ENCODE data around the gene L3MBTL4. TPM values are rescaled to one million over a fixed set of nuclear protein-coding genes. Genes with fewer than 3 reads are reported as not detected.

The L3MBTL4 gene
- total and polyA plus RNA-seq, 10 donors: 1.1 to 21.0 (median 12.7) TPM

DNA sequence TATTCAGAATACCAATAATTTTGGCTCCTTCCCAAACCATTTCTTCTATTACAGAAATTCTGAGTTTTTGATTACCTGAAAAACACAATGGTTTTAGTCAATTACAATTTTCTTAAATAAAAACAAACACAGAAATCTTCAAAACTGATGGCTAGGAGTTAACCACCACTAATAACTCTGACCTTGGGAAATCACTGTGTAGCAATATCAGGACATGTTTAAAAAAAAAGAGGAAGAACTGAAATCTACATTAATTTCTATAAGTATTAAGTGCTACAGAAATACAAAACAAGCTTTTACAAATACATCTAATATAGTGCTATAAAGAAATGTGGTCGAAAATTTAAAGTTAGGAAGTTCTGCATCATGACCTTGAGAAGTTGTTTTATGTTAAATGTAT is 14.9 kb downstream of the L3MBTL4 start:
- Histone ChIP-seq H3K4me3 (no peak overlapping the region), H3K27ac (no peak overlapping the region), H3K9me3 (no peaks in the 10 kb centered on the region), H3K27me3 (replicated peaks in 1 of 7) (no peaks in the 10 kb centered on the region), H3K36me3 (no peaks in the 10 kb centered on the region), H3K4me1 (peaks cover 0 to 15% (median 0%) of the 10 kb centered on the region in 6 donors)
- no peak for TF ChIP-seq POLR2AphosphoS5 (IDR thresholded peaks at IDR 0.05)
- TF ChIP-seq, protein P1, sequence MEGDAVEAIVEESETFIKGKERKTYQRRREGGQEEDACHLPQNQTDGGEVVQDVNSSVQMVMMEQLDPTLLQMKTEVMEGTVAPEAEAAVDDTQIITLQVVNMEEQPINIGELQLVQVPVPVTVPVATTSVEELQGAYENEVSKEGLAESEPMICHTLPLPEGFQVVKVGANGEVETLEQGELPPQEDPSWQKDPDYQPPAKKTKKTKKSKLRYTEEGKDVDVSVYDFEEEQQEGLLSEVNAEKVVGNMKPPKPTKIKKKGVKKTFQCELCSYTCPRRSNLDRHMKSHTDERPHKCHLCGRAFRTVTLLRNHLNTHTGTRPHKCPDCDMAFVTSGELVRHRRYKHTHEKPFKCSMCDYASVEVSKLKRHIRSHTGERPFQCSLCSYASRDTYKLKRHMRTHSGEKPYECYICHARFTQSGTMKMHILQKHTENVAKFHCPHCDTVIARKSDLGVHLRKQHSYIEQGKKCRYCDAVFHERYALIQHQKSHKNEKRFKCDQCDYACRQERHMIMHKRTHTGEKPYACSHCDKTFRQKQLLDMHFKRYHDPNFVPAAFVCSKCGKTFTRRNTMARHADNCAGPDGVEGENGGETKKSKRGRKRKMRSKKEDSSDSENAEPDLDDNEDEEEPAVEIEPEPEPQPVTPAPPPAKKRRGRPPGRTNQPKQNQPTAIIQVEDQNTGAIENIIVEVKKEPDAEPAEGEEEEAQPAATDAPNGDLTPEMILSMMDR (IDR thresholded peaks at IDR 0.05 in 8 of 11, conservative IDR thresholded peaks at IDR 0.05 in 3 of 11): no peak
- TF ChIP-seq POLR2A (IDR thresholded peaks at IDR 0.05): no peak
- WGBS, 5 donors: 51 to 74% (median 55%) methylated on average over 1 of the region's 1 CpG
- intact Hi-C loops (cut with DNase I; ENCODE audit: low total_unique reads): no loop called here
- no peak for DNase-seq

DNA sequence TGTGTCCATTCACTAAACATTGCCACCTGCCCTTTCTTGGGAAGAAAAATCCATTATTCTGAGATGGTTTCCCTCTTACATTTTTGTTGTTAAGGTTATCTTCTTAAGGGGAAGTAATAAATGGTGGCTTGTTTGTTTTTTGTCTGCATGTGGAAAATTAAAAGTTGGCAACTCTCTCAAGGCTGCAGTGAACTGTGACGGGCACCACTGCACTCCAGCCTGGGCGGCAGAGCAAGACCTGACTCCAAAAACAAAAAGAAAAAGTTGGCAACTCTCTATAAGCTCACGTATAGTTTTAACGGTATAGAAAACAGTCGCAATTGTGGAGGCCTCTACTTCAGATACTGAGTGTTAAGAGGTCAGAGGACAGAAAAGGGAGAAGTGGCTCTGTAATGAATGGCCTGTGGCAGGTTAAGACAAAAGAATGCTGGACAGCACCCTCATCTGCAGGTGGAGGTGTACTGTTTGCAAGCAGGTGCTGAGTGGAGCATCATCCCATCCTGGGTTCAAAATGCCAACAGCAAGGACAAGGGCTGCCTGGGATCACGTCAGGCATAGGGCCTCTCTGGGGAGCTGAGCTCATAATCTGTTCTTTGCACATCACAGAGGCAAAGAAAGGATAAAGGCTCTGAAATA is 16.7 kb downstream of the L3MBTL4 start:
- WGBS, 5 donors: 74 to 79% (median 76%) methylated on average over 6 of the region's 6 CpGs
- TF ChIP-seq, protein P1 (IDR thresholded peaks at IDR 0.05 in 8 of 11, conservative IDR thresholded peaks at IDR 0.05 in 3 of 11): no peak
- TF ChIP-seq POLR2AphosphoS5 (IDR thresholded peaks at IDR 0.05) (no peak), POLR2A (IDR thresholded peaks at IDR 0.05) (no peak)
- no peaks in the 10 kb centered on the region for H3K36me3 ChIP-seq
- DNase-seq: no peak
- intact Hi-C loops (cut with DNase I; ENCODE audit: low total_unique reads): no loop called here
- peaks cover 0 to 14% (median 0%) of the 10 kb centered on the region in 6 donors for H3K4me1 ChIP-seq
- peaks cover 0 to 6% (median 0%) of the 10 kb centered on the region in 8 donors for H3K9me3 ChIP-seq
- H3K4me3 ChIP-seq: no peak overlapping the region
- H3K27me3 ChIP-seq (replicated peaks in 1 of 7): no peaks in the 10 kb centered on the region
- no peak overlapping the region for H3K27ac ChIP-seq

DNA sequence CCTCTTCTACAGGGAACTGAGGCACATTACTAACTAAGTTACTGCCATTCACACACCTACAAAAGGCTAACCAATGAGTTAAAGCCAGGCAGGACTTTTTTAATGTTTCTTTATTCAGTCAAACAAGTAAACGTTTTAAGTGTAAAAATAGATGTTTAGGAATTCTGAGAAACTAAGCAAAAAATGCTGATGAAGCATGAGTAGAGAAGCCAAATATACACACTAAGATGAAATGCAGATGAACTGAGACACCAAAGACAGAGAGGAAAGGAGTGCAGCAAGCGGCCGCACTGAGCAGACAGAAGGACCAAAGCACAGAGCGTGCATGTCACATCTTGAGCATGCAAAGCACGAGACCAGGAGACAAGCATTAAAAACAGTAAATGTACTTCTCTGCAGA is 17.9 kb downstream of the L3MBTL4 start:
- H3K27ac ChIP-seq: no peak overlapping the region
- no peaks in the 10 kb centered on the region for H3K27me3 ChIP-seq (replicated peaks in 1 of 7)
- no peaks in the 10 kb centered on the region for H3K36me3 ChIP-seq
- no peak for TF ChIP-seq POLR2AphosphoS5 (IDR thresholded peaks at IDR 0.05)
- no peak for TF ChIP-seq POLR2A (IDR thresholded peaks at IDR 0.05)
- TF ChIP-seq, protein P1 (IDR thresholded peaks at IDR 0.05 in 8 of 11, conservative IDR thresholded peaks at IDR 0.05 in 3 of 11): no peak
- intact Hi-C loops (cut with DNase I; ENCODE audit: low total_unique reads): no loop called here
- H3K9me3 ChIP-seq: peaks cover 0 to 18% (median 8%) of the 10 kb centered on the region in 8 donors
- peaks cover 0 to 9% (median 0%) of the 10 kb centered on the region in 6 donors for H3K4me1 ChIP-seq
- no peak overlapping the region for H3K4me3 ChIP-seq
- 76 to 83% (median 78%) methylated on average over 5 of the region's 5 CpGs for WGBS, 5 donors
- DNase-seq: no peak

DNA sequence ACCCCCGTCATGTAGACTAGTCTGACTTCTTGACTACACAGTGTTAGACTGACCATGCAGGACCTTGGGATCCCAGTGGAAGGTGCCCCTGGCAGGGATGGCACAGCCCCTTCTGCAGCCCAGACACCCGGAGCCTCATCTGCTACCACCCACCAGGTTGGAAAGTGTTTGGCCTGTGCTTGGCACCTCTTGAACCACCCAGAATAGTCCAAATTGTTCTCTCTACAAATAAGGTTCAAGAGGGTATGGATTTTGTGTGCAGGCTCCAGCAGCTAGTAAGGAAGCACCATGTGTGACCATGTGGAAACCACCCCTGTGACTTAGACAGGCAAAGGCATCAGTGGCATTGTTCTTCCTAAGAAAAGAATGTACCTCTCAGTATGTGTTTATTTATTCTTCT is 18.4 kb downstream of the L3MBTL4 start:
- Histone ChIP-seq H3K27ac (no peak overlapping the region), H3K4me1 (peaks cover 0 to 9% (median 0%) of the 10 kb centered on the region in 6 donors), H3K4me3 (no peak overlapping the region), H3K36me3 (no peaks in the 10 kb centered on the region), H3K27me3 (replicated peaks in 1 of 7) (no peaks in the 10 kb centered on the region), H3K9me3 (peaks cover 2 to 24% (median 13%) of the 10 kb centered on the region in 8 donors)
- 80 to 96% (median 90%) methylated on average over 1 to 2 of the region's 2 CpGs for WGBS, 5 donors
- intact Hi-C loops (cut with DNase I; ENCODE audit: low total_unique reads): no loop called here
- TF ChIP-seq POLR2AphosphoS5 (IDR thresholded peaks at IDR 0.05): no peak
- TF ChIP-seq, protein P1 (IDR thresholded peaks at IDR 0.05 in 8 of 11, conservative IDR thresholded peaks at IDR 0.05 in 3 of 11): no peak
- TF ChIP-seq POLR2A (IDR thresholded peaks at IDR 0.05): no peak
- DNase-seq: no peak

Measured in spleen (tissue), 11 donors.